ENCODE measurements around the gene NDUFB8. TPM values are rescaled to one million over a fixed set of nuclear protein-coding genes. Genes with fewer than 3 reads are reported as not detected.
A peak's percentile ranks its signal among the peaks of the same experiment; 100 is the strongest.

NDUFB8 gene
- total RNA-seq, 5 donors from 2014 or later (not counting 1 experiment from before 2014, with no cell fraction given), result 138 to 175 (median 166) TPM

DNA sequence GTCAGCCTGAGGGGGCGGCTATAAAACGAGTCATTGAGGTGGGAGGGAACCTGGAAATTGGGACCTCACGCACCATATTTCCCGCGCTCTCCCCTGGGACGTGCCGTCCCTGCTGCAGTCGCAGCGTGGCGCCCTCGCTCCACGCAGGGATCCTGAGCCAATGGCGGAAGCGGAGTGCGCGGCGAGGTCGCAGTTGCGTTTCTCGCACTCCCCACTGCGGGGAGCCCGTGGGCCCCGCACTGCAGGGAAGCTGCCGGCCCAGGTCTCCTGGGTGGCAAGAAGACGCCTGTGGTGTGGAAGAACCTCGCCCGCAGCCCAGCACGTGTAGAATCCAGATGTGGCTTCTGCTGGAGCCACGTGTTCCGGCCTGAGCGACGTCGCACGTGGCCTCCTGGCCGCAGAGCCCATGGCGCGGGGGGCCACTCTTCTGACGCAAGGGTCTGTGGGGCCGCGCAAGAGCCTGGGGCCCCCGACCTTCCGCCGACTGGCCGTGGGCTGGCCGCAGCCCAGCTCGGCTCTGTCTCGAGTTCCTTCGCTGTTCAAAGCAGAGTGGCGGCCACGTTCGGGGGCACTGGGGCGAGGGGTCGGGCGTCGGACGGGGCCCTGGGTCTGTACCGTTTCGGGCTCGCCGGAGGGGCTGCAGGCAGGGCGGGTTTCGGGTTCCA, 32.5 kb upstream of the NDUFB8 start:
- H3K27me3 Mint-ChIP-seq, result peaks cover 15 to 37% of the 10 kb centered on the region in 2 donors
- H3K36me3 ChIP-seq (ENCODE audit: control insufficient read depth in 2 of 2, extremely low read depth in 1 of 2, insufficient read depth in 1 of 2, low read length in 1 of 2), result peaks cover 0 to 2% of the 10 kb centered on the region in 2 donors
- POLR2A ChIA-PET, result no interaction called here
- H3K9me3 Mint-ChIP-seq, result no peaks in the 10 kb centered on the region
- peak; percentile 56 to 89 (median 76) for DNase-seq
- no peaks in the 10 kb centered on the region for H3K9me3 ChIP-seq
- CTCF ChIA-PET, result interaction anchor here (0.5 to 2.4 kb wide), 6 partner anchors 179 to 455 kb away, joined by 3 to 10 read pairs (median 4); no protein-coding TSS in a partner anchor
- H3K4me1 ChIP-seq (ENCODE audit: control insufficient read depth in 1 of 2, extremely low read depth in 1 of 2, insufficient read depth in 2 of 2, low read length in 2 of 2), result peaks cover 3 to 17% of the 10 kb centered on the region in 2 experiments
- peaks cover 2 to 49% of the 10 kb centered on the region in 2 experiments for H3K27me3 ChIP-seq (replicated peaks in 1 of 2; ENCODE audit: control insufficient read depth in 2 of 2, extremely low read depth in 1 of 2, insufficient read depth in 2 of 2, low read length in 1 of 2)
- no peak overlapping the region for H3K27ac Mint-ChIP-seq
- no peak overlapping the region for H3K27ac ChIP-seq (ENCODE audit: low read length)
- ATAC-seq (replicated peaks in 1 of 4), result peak; percentile 92 to 99 (median 94)
- WGBS (ENCODE audit: insufficient coverage), result 10% methylated on average over 62 of the region's 62 CpGs
- peak overlapping the region in 2 of 3 donors; percentile 21 to 65 for H3K4me3 Mint-ChIP-seq
- H3K4me3 ChIP-seq (ENCODE audit: control insufficient read depth in 1 of 2, extremely low read depth in 1 of 2, low read length in 1 of 2), result peak overlapping the region; percentile 30 to 40
- peaks cover 10 to 19% (median 13%) of the 10 kb centered on the region in 3 donors for H3K4me1 Mint-ChIP-seq
- peaks cover 6% of the 10 kb centered on the region for H3K36me3 Mint-ChIP-seq

DNA sequence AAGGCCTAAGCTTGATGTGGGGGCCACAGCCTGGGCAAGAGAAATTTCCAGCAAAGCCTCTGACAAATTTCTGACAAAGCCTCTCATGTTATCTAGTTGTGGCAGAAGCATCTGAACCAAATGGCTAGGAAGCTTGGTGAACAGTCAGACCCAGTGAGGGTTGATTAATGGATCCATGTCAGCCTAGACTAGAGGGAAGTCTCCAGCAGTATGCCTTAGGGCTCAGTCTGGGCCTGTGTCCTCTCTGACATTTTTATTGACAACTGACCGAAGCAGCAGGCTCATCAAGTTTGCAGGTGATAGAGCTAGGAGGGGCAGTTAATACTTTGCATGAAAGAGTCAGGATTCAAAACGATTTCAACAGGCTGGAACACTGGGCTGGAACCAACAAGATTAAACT, 31.3 kb upstream of the NDUFB8 start:
- Mint-ChIP-seq H3K36me3 (peaks cover 13% of the 10 kb centered on the region), H3K27ac (no peak overlapping the region), H3K9me3 (no peaks in the 10 kb centered on the region), H3K4me1 (peaks cover 10 to 19% (median 13%) of the 10 kb centered on the region in 3 donors), H3K27me3 (peaks cover 15 to 37% of the 10 kb centered on the region in 2 donors), H3K4me3 (peak overlapping the region in 1 of 3 donors; percentile 65)
- ATAC-seq (replicated peaks in 1 of 4), result no peak
- Histone ChIP-seq H3K4me1 (ENCODE audit: control insufficient read depth in 1 of 2, extremely low read depth in 1 of 2, insufficient read depth in 2 of 2, low read length in 2 of 2) (peaks cover 3 to 17% of the 10 kb centered on the region in 2 experiments), H3K36me3 (ENCODE audit: control insufficient read depth in 2 of 2, extremely low read depth in 1 of 2, insufficient read depth in 1 of 2, low read length in 1 of 2) (peaks cover 0 to 8% of the 10 kb centered on the region in 2 donors), H3K4me3 (ENCODE audit: control insufficient read depth in 1 of 2, extremely low read depth in 1 of 2, low read length in 1 of 2) (no peak overlapping the region), H3K27me3 (replicated peaks in 1 of 2; ENCODE audit: control insufficient read depth in 2 of 2, extremely low read depth in 1 of 2, insufficient read depth in 2 of 2, low read length in 1 of 2) (peaks cover 2 to 38% of the 10 kb centered on the region in 2 experiments), H3K27ac (ENCODE audit: low read length) (no peak overlapping the region), H3K9me3 (no peaks in the 10 kb centered on the region)
- ChIA-PET CTCF (interaction anchor here (0.8 to 2.4 kb wide), 4 partner anchors 29 to 454 kb away, joined by 3 to 10 read pairs (median 4); no protein-coding TSS in a partner anchor), POLR2A (no interaction called here)
- WGBS (ENCODE audit: insufficient coverage), result 100% methylated on average over 1 of the region's 2 CpGs
- no peak for DNase-seq

DNA sequence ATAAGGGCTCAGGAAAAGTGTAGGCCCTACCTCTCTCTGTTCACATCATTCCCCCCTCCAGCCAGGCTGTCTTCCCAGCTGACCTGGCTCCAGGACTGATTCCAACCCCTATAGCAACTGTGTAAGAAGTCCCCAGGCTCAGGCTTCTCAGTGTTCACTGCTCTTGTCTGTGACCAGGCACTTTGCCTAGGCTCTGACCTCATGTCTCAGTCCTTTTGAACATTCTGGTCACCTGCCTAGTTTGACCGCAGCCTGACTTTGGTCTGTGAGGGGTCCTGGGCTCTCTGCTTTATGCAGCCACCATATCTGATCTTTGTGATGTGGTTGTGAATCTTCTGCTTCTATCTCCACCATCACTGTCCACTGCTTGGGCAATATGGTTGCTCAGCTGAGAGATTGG, 30.6 kb upstream of the NDUFB8 start:
- no peak overlapping the region for H3K27ac ChIP-seq (ENCODE audit: low read length)
- DNase-seq, result no peak
- peaks cover 12 to 34% of the 10 kb centered on the region in 2 donors for H3K27me3 Mint-ChIP-seq
- CTCF ChIA-PET, result interaction anchor here (1.3 to 2.4 kb wide), 3 partner anchors 29 to 183 kb away, joined by 3 to 10 read pairs (median 4); no protein-coding TSS in a partner anchor
- WGBS (ENCODE audit: insufficient coverage), result no CpG with 5 or more reads among the region's 1 CpG
- no peak for ATAC-seq (replicated peaks in 1 of 4)
- H3K4me3 ChIP-seq (ENCODE audit: control insufficient read depth in 1 of 2, extremely low read depth in 1 of 2, low read length in 1 of 2), result no peak overlapping the region
- peaks cover 3 to 17% of the 10 kb centered on the region in 2 experiments for H3K4me1 ChIP-seq (ENCODE audit: control insufficient read depth in 1 of 2, extremely low read depth in 1 of 2, insufficient read depth in 2 of 2, low read length in 2 of 2)
- H3K27me3 ChIP-seq (replicated peaks in 1 of 2; ENCODE audit: control insufficient read depth in 2 of 2, extremely low read depth in 1 of 2, insufficient read depth in 2 of 2, low read length in 1 of 2), result peaks cover 0 to 34% of the 10 kb centered on the region in 2 experiments
- no peaks in the 10 kb centered on the region for H3K9me3 Mint-ChIP-seq
- no peak overlapping the region for H3K27ac Mint-ChIP-seq
- peaks cover 0 to 15% of the 10 kb centered on the region in 2 donors for H3K36me3 ChIP-seq (ENCODE audit: control insufficient read depth in 2 of 2, extremely low read depth in 1 of 2, insufficient read depth in 1 of 2, low read length in 1 of 2)
- no peaks in the 10 kb centered on the region for H3K9me3 ChIP-seq
- peaks cover 18% of the 10 kb centered on the region for H3K36me3 Mint-ChIP-seq
- H3K4me3 Mint-ChIP-seq, result no peak overlapping the region
- H3K4me1 Mint-ChIP-seq, result peaks cover 10 to 19% (median 13%) of the 10 kb centered on the region in 3 donors
- POLR2A ChIA-PET, result no interaction called here

DNA sequence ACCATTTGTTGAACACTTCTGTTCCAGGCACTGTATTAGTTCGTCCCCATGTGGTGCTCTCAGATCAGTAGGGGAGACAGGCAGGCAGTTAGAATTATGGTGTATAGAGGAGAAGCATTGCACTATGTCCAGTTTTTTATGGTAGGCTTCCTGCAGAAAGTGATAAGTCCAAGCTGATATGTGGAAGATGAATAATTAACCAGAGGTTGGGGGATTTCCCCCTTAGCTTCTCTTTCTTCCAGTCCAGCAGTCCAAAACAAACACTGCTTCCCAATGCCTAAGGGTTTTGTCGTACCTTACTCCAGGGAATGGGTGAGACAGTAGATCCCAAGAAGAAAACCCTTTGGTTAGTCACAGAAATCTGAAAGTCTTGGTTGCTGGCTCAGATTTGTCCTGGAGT, 25.2 kb upstream of the NDUFB8 start:
- Mint-ChIP-seq H3K27ac (no peak overlapping the region), H3K4me3 (no peak overlapping the region), H3K4me1 (peaks cover 0 to 5% (median 0%) of the 10 kb centered on the region in 3 donors), H3K36me3 (peaks cover 35% of the 10 kb centered on the region), H3K27me3 (no peaks in the 10 kb centered on the region), H3K9me3 (no peaks in the 10 kb centered on the region)
- H3K4me1 ChIP-seq (ENCODE audit: control insufficient read depth in 1 of 2, extremely low read depth in 1 of 2, insufficient read depth in 2 of 2, low read length in 2 of 2), result no peaks in the 10 kb centered on the region
- no peaks in the 10 kb centered on the region for H3K27me3 ChIP-seq (replicated peaks in 1 of 2; ENCODE audit: control insufficient read depth in 2 of 2, extremely low read depth in 1 of 2, insufficient read depth in 2 of 2, low read length in 1 of 2)
- ChIA-PET CTCF (interaction anchor here in 1 of 2 donors (0.7 kb wide), 1 partner anchor 933 kb away, joined by 3 read pairs; no protein-coding TSS in a partner anchor), POLR2A (interaction anchor here in 1 of 2 donors (0.6 kb wide), 1 partner anchor 14 kb away, joined by 5 read pairs; no protein-coding TSS in a partner anchor)
- DNase-seq (no peak), ATAC-seq (replicated peaks in 1 of 4) (no peak)
- no peak overlapping the region for H3K4me3 ChIP-seq (ENCODE audit: control insufficient read depth in 1 of 2, extremely low read depth in 1 of 2, low read length in 1 of 2)
- H3K9me3 ChIP-seq, result no peaks in the 10 kb centered on the region
- H3K27ac ChIP-seq (ENCODE audit: low read length), result no peak overlapping the region
- peaks cover 4 to 33% of the 10 kb centered on the region in 2 donors for H3K36me3 ChIP-seq (ENCODE audit: control insufficient read depth in 2 of 2, extremely low read depth in 1 of 2, insufficient read depth in 1 of 2, low read length in 1 of 2)
- WGBS (ENCODE audit: insufficient coverage), result 100% methylated on average over 1 of the region's 2 CpGs

DNA sequence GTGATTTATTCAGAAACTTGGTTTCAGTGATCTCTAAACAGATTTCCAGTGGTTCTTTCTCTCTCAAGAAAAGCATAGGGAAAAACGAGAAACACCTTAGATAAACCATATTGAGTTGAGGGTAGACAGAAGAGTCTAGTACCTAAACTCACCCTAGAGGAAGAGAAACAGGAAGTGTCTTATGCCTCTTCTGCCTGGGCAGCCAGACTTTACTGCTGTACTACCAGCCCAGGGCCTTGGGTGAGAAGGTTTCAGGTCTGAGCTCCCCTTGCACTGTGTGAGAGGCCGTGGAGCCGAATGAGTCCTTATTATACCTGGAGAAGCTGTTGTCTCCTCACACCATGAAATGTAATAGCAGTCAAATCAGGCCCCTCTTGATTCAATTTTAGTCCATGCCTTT, 24.3 kb upstream of the NDUFB8 start:
- Histone ChIP-seq H3K9me3 (no peaks in the 10 kb centered on the region), H3K4me3 (ENCODE audit: control insufficient read depth in 1 of 2, extremely low read depth in 1 of 2, low read length in 1 of 2) (no peak overlapping the region), H3K4me1 (ENCODE audit: control insufficient read depth in 1 of 2, extremely low read depth in 1 of 2, insufficient read depth in 2 of 2, low read length in 2 of 2) (no peaks in the 10 kb centered on the region), H3K27me3 (replicated peaks in 1 of 2; ENCODE audit: control insufficient read depth in 2 of 2, extremely low read depth in 1 of 2, insufficient read depth in 2 of 2, low read length in 1 of 2) (no peaks in the 10 kb centered on the region), H3K36me3 (ENCODE audit: control insufficient read depth in 2 of 2, extremely low read depth in 1 of 2, insufficient read depth in 1 of 2, low read length in 1 of 2) (peaks cover 7 to 42% of the 10 kb centered on the region in 2 donors), H3K27ac (ENCODE audit: low read length) (no peak overlapping the region)
- ChIA-PET CTCF (no interaction called here), POLR2A (no interaction called here)
- Mint-ChIP-seq H3K9me3 (no peaks in the 10 kb centered on the region), H3K27me3 (no peaks in the 10 kb centered on the region), H3K4me1 (peaks cover 0 to 5% (median 0%) of the 10 kb centered on the region in 3 donors), H3K27ac (no peak overlapping the region), H3K36me3 (peaks cover 39% of the 10 kb centered on the region), H3K4me3 (no peak overlapping the region)
- DNase-seq (no peak), ATAC-seq (replicated peaks in 1 of 4) (no peak)
- no CpG with 5 or more reads among the region's 3 CpGs for WGBS (ENCODE audit: insufficient coverage)

DNA sequence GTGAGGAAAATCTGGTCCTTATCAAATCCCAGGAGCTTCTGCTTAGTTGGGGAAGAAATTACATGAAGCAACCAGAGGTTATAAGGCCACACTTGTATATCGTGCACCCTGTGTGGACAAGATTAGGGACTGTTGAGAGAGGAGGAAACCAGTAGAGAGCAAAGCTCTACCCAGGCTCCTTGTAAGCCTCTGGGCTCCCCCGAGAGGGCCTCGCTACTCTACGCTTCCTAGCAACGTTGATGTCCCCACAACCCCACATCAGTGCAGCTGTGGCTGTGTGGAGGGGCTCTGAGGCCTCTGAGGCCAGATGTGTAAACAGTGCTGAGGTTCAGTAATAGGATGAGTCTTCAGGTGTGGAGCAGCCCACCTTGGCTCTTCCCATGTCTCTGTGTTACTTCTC, 22.1 kb upstream of the NDUFB8 start:
- ATAC-seq (replicated peaks in 1 of 4), result no peak
- H3K4me1 Mint-ChIP-seq, result peaks cover 0 to 5% (median 0%) of the 10 kb centered on the region in 3 donors
- Histone ChIP-seq H3K36me3 (ENCODE audit: control insufficient read depth in 2 of 2, extremely low read depth in 1 of 2, insufficient read depth in 1 of 2, low read length in 1 of 2) (peaks cover 24 to 62% of the 10 kb centered on the region in 2 donors), H3K27ac (ENCODE audit: low read length) (no peak overlapping the region), H3K4me1 (ENCODE audit: control insufficient read depth in 1 of 2, extremely low read depth in 1 of 2, insufficient read depth in 2 of 2, low read length in 2 of 2) (no peaks in the 10 kb centered on the region), H3K27me3 (replicated peaks in 1 of 2; ENCODE audit: control insufficient read depth in 2 of 2, extremely low read depth in 1 of 2, insufficient read depth in 2 of 2, low read length in 1 of 2) (no peaks in the 10 kb centered on the region), H3K9me3 (no peaks in the 10 kb centered on the region), H3K4me3 (ENCODE audit: control insufficient read depth in 1 of 2, extremely low read depth in 1 of 2, low read length in 1 of 2) (no peak overlapping the region)
- POLR2A ChIA-PET, result no interaction called here
- H3K9me3 Mint-ChIP-seq, result no peaks in the 10 kb centered on the region
- 100% methylated on average over 1 of the region's 5 CpGs for WGBS (ENCODE audit: insufficient coverage)
- CTCF ChIA-PET, result no interaction called here
- DNase-seq, result no peak
- no peak overlapping the region for H3K27ac Mint-ChIP-seq
- no peaks in the 10 kb centered on the region for H3K27me3 Mint-ChIP-seq
- no peak overlapping the region for H3K4me3 Mint-ChIP-seq
- H3K36me3 Mint-ChIP-seq, result peaks cover 47% of the 10 kb centered on the region
